HepG2 (cell line): Measurements from ENCODE around the gene TMBIM4. TPM values are rescaled to one million over a fixed set of nuclear protein-coding genes. Genes with fewer than 3 reads are reported as not detected.

Experiments used
- MYC ChIP-seq: sonication (generic); formaldehyde crosslinking; IDR thresholded peaks from 2 replicates; pipeline ENCODE4 v1.9.0; 2021; ENCODE audit warnings: missing genetic modification reagents, borderline replicate concordance
- NFIC ChIP-seq: IDR thresholded peaks from 2 replicates; pipeline ENCODE4 v1.6.1; 2012; ENCODE audit warnings: mild to moderate bottlenecking, low read length, inconsistent platforms
- RFX5 ChIP-seq: IDR thresholded peaks from 2 replicates; pipeline ENCODE4 v1.6.1; 2011; ENCODE audit warnings: low read depth, low read length, improper control_type of control experiment
- RXRB ChIP-seq: IDR thresholded peaks from 2 replicates; pipeline ENCODE4 v1.6.1; 2016; ENCODE audit warnings: borderline replicate concordance, missing genetic modification reagents, missing compliant biosample characterization
- SP140L ChIP-seq: sonication (generic); formaldehyde crosslinking; IDR thresholded peaks from 2 replicates; pipeline ENCODE4 v1.4.0; 2020; ENCODE audit warnings: missing genetic modification reagents, borderline replicate concordance
- SRSF9 ChIP-seq: fragments of 200-400 bp; formaldehyde crosslinking; IDR thresholded peaks from 2 replicates; pipeline ENCODE4 v1.6.1; 2018; ENCODE audit warnings: borderline replicate concordance, mild to moderate bottlenecking, low read depth, low read length; ENCODE audit not compliant: insufficient read depth, poor library complexity, severe bottlenecking
- TEAD3 ChIP-seq: optimal IDR thresholded peaks from 2 replicates; pipeline ENCODE3; 2016; ENCODE audit warnings: borderline replicate concordance
- U2AF2 ChIP-seq: fragments of 200-400 bp; formaldehyde crosslinking; IDR thresholded peaks from 2 replicates; pipeline ENCODE4 v1.6.1; 2017; ENCODE audit warnings: low read depth, mild to moderate bottlenecking, low read length
- ZNF138 ChIP-seq: sonication (generic); formaldehyde crosslinking; IDR thresholded peaks from 2 replicates; pipeline ENCODE4 v1.5.0; 2020; ENCODE audit warnings: mild to moderate bottlenecking, low read depth, missing genetic modification reagents
- ZNF282 ChIP-seq: fragments of 450-650 bp; IDR thresholded peaks from 2 replicates; pipeline ENCODE4 v1.6.1; 2018; ENCODE audit not compliant: partially characterized antibody
- ZSCAN30 ChIP-seq: sonication (generic); formaldehyde crosslinking; IDR thresholded peaks from 2 replicates; pipeline ENCODE4 v1.5.0; 2020; ENCODE audit warnings: mild to moderate bottlenecking, missing genetic modification reagents
- ZSCAN31 ChIP-seq: sonication (generic); formaldehyde crosslinking; IDR thresholded peaks from 2 replicates; pipeline ENCODE4 v1.5.0; 2020; ENCODE audit warnings: low read depth, mild to moderate bottlenecking, missing genetic modification reagents
- polyA plus RNA-seq, 8 experiments: library from polyadenylated mRNA; depleted of rRNA in 3 of 8; stranded (reverse) in 7 of 8; unstranded in 1 of 8; fragments of >200 nt; fragmentation: Illumina TruSeq in 4 of 8; extraction: Trizol in 4 of 8; gene quantifications; 2 replicates each; pipeline versions ENCODE4 v1.2.1 to v1.2.3, GENCODE V29; 2011 to 2016; ENCODE audit warnings: low read depth in 4 of 8, missing spikeins in 1 of 8, mixed read lengths in 1 of 8; ENCODE audit not compliant: insufficient read depth in 1 of 8
- total RNA-seq, 5 experiments: library from RNA; depleted of rRNA; stranded (reverse); fragments of >200 nt; fragmentation: Illumina TruSeq; extraction: Trizol; gene quantifications; 2 replicates each; pipeline ENCODE4 v1.2.3, GENCODE V29; 2016; ENCODE audit warnings: low read depth in 1 of 5
- TF ChIP-seq, protein P1 (sequence below): IDR thresholded peaks from 2 replicates; pipeline ENCODE4 v1.4.0; 2020; ENCODE audit warnings: mild to moderate bottlenecking, missing genetic modification reagents
- TF ChIP-seq, protein P2 (sequence below): sonication (generic); formaldehyde crosslinking; IDR thresholded peaks from 2 replicates; pipeline ENCODE4 v1.4.0; 2020; ENCODE audit warnings: missing genetic modification reagents, borderline replicate concordance
- TF ChIP-seq, protein P3 (sequence below): sonication (generic); formaldehyde crosslinking; IDR thresholded peaks from 2 replicates; pipeline ENCODE4 v1.4.0; 2020; ENCODE audit warnings: missing genetic modification reagents
- TF ChIP-seq, protein P4 (sequence below): sonication (generic); formaldehyde crosslinking; conservative IDR thresholded peaks from 2 replicates; pipeline ENCODE4 v1.4.0; 2020; ENCODE audit warnings: missing genetic modification reagents

TMBIM4 gene
- total and polyA plus RNA-seq, 2 of the 13 experiments (the other 11 are each of a cell fraction or from before 2014, with no cell fraction given), result 60.5 to 67.7 TPM

DNA sequence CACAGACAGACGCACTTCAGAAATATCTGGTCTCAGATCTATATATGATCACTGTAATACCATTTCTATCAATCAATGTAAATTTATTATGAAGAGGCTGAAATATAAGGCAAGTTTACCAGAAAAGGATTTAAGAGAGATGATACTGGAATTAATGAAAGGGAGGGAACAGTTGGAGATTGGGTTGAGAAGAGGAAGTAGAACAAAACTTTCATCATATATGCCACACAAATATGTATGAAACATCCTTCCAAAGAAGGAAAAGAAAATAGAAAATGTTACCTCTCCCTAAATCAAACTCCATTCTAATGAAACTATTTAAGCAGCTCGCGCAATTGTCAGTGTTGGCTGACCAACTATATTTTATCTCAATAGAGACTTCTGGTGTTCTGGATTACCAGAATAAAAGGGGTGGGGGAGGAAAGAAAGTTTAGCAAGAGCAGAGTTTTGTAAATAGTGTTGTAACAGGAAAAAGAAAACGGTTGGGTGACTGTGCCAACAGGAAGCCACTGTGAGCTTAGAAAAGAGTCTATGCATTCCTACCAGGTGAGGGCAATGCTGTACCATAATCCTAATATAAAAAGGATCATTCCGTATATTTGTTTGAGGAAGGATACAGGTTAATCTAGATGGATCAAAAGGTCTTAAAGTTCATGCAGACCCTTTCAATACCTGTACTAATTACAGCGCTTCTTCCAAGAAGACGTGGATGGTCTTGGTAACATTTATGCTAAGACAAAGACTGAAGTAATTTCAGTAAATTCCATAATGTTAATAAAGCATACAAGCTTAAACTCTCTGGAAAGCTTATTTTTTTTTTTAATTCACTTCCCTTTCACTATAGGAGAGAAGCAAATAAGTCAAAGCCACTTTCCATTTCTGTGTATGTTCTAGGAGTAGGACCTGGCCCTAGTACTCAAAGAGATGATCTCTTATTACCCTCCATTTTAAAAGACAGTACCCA is 24.7 kb downstream of the TMBIM4 start (continued):
- TF ChIP-seq, protein P1, sequence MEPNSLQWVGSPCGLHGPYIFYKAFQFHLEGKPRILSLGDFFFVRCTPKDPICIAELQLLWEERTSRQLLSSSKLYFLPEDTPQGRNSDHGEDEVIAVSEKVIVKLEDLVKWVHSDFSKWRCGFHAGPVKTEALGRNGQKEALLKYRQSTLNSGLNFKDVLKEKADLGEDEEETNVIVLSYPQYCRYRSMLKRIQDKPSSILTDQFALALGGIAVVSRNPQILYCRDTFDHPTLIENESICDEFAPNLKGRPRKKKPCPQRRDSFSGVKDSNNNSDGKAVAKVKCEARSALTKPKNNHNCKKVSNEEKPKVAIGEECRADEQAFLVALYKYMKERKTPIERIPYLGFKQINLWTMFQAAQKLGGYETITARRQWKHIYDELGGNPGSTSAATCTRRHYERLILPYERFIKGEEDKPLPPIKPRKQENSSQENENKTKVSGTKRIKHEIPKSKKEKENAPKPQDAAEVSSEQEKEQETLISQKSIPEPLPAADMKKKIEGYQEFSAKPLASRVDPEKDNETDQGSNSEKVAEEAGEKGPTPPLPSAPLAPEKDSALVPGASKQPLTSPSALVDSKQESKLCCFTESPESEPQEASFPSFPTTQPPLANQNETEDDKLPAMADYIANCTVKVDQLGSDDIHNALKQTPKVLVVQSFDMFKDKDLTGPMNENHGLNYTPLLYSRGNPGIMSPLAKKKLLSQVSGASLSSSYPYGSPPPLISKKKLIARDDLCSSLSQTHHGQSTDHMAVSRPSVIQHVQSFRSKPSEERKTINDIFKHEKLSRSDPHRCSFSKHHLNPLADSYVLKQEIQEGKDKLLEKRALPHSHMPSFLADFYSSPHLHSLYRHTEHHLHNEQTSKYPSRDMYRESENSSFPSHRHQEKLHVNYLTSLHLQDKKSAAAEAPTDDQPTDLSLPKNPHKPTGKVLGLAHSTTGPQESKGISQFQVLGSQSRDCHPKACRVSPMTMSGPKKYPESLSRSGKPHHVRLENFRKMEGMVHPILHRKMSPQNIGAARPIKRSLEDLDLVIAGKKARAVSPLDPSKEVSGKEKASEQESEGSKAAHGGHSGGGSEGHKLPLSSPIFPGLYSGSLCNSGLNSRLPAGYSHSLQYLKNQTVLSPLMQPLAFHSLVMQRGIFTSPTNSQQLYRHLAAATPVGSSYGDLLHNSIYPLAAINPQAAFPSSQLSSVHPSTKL (CRISPR knock-in tag), result 0 out of 2 replicates have a peak, but pooled peaks have one; percentile 36
- no peak for TF ChIP-seq SRSF9
- TF ChIP-seq ZNF282, result no peak
- TF ChIP-seq TEAD3, result peak; percentile 100
- no peak for TF ChIP-seq MYC (CRISPR knock-in tag)
- TF ChIP-seq, protein P2, sequence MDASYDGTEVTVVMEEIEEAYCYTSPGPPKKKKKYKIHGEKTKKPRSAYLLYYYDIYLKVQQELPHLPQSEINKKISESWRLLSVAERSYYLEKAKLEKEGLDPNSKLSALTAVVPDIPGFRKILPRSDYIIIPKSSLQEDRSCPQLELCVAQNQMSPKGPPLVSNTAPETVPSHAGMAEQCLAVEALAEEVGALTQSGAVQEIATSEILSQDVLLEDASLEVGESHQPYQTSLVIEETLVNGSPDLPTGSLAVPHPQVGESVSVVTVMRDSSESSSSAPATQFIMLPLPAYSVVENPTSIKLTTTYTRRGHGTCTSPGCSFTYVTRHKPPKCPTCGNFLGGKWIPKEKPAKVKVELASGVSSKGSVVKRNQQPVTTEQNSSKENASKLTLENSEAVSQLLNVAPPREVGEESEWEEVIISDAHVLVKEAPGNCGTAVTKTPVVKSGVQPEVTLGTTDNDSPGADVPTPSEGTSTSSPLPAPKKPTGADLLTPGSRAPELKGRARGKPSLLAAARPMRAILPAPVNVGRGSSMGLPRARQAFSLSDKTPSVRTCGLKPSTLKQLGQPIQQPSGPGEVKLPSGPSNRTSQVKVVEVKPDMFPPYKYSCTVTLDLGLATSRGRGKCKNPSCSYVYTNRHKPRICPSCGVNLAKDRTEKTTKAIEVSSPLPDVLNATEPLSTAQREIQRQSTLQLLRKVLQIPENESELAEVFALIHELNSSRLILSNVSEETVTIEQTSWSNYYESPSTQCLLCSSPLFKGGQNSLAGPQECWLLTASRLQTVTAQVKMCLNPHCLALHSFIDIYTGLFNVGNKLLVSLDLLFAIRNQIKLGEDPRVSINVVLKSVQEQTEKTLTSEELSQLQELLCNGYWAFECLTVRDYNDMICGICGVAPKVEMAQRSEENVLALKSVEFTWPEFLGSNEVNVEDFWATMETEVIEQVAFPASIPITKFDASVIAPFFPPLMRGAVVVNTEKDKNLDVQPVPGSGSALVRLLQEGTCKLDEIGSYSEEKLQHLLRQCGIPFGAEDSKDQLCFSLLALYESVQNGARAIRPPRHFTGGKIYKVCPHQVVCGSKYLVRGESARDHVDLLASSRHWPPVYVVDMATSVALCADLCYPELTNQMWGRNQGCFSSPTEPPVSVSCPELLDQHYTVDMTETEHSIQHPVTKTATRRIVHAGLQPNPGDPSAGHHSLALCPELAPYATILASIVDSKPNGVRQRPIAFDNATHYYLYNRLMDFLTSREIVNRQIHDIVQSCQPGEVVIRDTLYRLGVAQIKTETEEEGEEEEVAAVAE (CRISPR knock-in tag), result no peak
- TF ChIP-seq, protein P3, sequence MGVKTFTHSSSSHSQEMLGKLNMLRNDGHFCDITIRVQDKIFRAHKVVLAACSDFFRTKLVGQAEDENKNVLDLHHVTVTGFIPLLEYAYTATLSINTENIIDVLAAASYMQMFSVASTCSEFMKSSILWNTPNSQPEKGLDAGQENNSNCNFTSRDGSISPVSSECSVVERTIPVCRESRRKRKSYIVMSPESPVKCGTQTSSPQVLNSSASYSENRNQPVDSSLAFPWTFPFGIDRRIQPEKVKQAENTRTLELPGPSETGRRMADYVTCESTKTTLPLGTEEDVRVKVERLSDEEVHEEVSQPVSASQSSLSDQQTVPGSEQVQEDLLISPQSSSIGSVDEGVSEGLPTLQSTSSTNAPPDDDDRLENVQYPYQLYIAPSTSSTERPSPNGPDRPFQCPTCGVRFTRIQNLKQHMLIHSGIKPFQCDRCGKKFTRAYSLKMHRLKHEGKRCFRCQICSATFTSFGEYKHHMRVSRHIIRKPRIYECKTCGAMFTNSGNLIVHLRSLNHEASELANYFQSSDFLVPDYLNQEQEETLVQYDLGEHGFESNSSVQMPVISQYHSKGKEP (CRISPR knock-in tag), result no peak
- TF ChIP-seq ZNF138 (CRISPR knock-in tag), result no peak
- no peak for TF ChIP-seq SP140L
- TF ChIP-seq NFIC, result no peak
- TF ChIP-seq U2AF2, result no peak
- TF ChIP-seq ZSCAN30 (CRISPR knock-in tag), result no peak
- TF ChIP-seq, protein P4, sequence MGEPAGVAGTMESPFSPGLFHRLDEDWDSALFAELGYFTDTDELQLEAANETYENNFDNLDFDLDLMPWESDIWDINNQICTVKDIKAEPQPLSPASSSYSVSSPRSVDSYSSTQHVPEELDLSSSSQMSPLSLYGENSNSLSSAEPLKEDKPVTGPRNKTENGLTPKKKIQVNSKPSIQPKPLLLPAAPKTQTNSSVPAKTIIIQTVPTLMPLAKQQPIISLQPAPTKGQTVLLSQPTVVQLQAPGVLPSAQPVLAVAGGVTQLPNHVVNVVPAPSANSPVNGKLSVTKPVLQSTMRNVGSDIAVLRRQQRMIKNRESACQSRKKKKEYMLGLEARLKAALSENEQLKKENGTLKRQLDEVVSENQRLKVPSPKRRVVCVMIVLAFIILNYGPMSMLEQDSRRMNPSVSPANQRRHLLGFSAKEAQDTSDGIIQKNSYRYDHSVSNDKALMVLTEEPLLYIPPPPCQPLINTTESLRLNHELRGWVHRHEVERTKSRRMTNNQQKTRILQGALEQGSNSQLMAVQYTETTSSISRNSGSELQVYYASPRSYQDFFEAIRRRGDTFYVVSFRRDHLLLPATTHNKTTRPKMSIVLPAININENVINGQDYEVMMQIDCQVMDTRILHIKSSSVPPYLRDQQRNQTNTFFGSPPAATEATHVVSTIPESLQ (CRISPR knock-in tag), result no peak
- no peak for TF ChIP-seq RFX5
- no peak for TF ChIP-seq ZSCAN31 (CRISPR knock-in tag)
- peak; percentile 47; the same call in 1 of the 2 replicates for TF ChIP-seq RXRB
